HUES48 (cell line): ENCODE measurements around the gene DIP2C.
A peak's percentile ranks its signal among the peaks of the same experiment; 100 is the strongest.
"Not testable (repeated sequence)": the region's sequence is repeated elsewhere in the genome, so short reads cannot be mapped to it uniquely, and the experiment has no call there.

Experiments
- H3K27ac ChIP-seq: one replicate; pipeline ENCODE4 v1.7.0; 2013; ENCODE audit warnings: low read depth, low read length, inconsistent platforms
- H3K27me3 ChIP-seq: 2 replicates; pipeline ENCODE4 v1.6.1; 2013; ENCODE audit warnings: mild to moderate bottlenecking, low read length; ENCODE audit not compliant: control insufficient read depth, insufficient read depth
- H3K36me3 ChIP-seq: 2 replicates; pipeline ENCODE4 v1.6.1; 2013; ENCODE audit warnings: low read length; ENCODE audit not compliant: control insufficient read depth, insufficient read depth
- H3K4me1 ChIP-seq: 2 replicates; pipeline ENCODE4 v1.6.1; 2013; ENCODE audit warnings: mild to moderate bottlenecking, low read length; ENCODE audit not compliant: control insufficient read depth, insufficient read depth
- H3K4me3 ChIP-seq: 2 replicates; pipeline ENCODE4 v1.5.1; 2013; ENCODE audit warnings: mild to moderate bottlenecking, low read depth, low read length
- H3K9ac ChIP-seq: 2 replicates; pipeline ENCODE4 v1.6.1; 2013; ENCODE audit warnings: mild to moderate bottlenecking, low read depth, low read length, moderate library complexity
- H3K9me3 ChIP-seq: 2 replicates; pipeline ENCODE4 v1.6.1; 2013; ENCODE audit warnings: low read length; ENCODE audit not compliant: control insufficient read depth, insufficient read depth

The DIP2C gene

GRCh38 chr10:600234-600633, 89.2 kb downstream of the DIP2C start:
- no peak overlapping the region for H3K27ac ChIP-seq
- H3K4me1 ChIP-seq, result peaks cover 13% of the 10 kb centered on the region
- no peak overlapping the region for H3K4me3 ChIP-seq
- no peak overlapping the region for H3K9ac ChIP-seq
- no peaks in the 10 kb centered on the region for H3K27me3 ChIP-seq
- H3K9me3 ChIP-seq, result no peaks in the 10 kb centered on the region
- H3K36me3 ChIP-seq, result no peaks in the 10 kb centered on the region

GRCh38 chr10:599767-600166, 89.7 kb downstream of the DIP2C start:
- Histone ChIP-seq H3K4me3 (no peak overlapping the region), H3K9me3 (no peaks in the 10 kb centered on the region), H3K27me3 (no peaks in the 10 kb centered on the region), H3K9ac (no peak overlapping the region), H3K4me1 (peaks cover 13% of the 10 kb centered on the region), H3K27ac (no peak overlapping the region), H3K36me3 (no peaks in the 10 kb centered on the region)

DNA sequence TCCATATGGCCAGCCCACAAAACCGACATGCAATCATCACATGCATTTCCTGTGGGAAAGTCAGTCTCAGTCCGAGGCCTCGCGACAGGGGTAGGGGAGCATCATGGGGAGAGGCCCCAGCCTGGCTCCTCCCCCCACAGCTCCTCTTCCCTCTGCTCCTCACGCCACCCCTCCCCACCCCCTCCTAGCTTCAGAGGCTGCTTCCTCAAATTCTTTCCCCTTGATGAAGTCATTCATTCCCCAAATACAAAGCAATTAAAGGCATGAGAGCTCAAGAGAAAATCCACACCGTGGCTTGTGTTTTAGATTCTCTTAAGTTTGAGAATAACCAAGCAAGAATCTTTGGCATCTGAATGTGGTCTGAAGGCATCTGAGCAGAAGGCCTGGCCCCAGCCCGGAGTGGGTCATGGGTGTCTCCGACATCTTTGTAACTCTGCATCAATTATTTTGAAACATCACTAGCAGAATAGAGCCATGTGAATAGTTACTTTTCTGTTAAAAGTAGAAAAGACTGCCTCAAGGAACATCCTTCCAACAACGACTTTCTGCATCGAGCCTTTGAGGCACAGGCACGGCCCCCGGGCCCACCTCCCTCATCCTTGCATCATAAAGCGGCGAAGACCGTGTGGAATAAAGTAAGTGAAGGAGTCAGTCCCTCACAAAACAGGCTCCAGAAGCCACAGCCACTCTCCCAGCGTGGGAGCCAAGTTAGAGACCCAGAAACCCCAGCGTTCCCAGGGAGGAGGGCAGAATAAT, 90.9 kb downstream of the DIP2C start:
- no peak overlapping the region for H3K9ac ChIP-seq
- no peak overlapping the region for H3K4me3 ChIP-seq
- no peaks in the 10 kb centered on the region for H3K36me3 ChIP-seq
- no peaks in the 10 kb centered on the region for H3K27me3 ChIP-seq
- no peaks in the 10 kb centered on the region for H3K9me3 ChIP-seq
- peaks cover 13% of the 10 kb centered on the region for H3K4me1 ChIP-seq
- H3K27ac ChIP-seq, result peak overlapping the region; percentile 50

DNA sequence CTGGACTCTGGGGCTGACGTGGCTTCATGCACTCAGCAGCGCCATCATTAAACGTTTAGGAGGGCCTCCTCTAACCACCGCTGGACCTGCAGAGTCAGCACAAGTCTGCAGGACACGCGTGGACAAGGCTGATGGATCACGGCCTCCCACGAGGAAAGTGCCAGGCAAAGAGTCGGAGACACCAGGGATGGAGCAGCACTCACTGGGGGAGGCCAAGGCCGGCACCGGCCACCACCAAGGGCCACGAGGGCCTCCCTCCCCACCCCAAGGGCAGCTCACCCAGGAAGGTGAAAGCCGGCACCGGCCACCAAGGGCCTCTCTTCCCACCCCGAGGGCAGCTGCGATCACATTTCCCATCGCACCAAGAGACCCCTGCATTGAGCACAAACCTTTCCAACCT, 91.5 kb downstream of the DIP2C start:
- Histone ChIP-seq H3K9ac (no peak overlapping the region), H3K36me3 (no peaks in the 10 kb centered on the region), H3K27ac (no peak overlapping the region), H3K27me3 (no peaks in the 10 kb centered on the region), H3K9me3 (no peaks in the 10 kb centered on the region), H3K4me3 (no peak overlapping the region), H3K4me1 (peaks cover 13% of the 10 kb centered on the region)

DNA sequence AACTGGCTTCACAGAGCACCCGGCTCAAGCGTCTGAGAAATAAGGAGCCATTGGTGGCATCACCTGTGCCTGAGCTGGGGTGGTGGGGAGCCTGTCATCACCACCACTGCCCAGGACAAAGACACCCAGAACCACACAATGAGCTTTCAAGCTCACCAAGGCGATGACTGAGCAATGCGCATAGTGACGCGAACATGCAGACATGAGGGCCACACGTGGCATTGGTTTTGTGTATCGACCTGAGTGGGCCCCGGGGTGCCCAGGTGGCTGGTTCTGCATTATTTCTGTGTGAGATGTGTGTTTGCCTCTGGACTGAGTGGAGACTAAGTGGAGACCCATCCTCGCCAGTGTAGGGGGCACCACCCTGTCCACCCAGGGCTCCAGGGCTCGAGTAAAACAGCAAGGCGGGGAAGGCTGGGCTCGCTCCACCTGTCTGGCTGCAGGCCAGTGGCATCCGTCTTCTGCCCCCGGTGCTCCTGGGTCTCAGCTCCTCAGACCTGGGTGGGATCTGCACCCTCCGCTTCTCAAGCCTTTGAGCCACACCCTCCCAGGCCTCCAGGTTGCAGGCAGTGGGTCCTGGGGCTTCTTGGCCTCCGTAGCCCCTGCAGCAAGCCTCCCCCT, 92.6 kb downstream of the DIP2C start:
- peaks cover 16% of the 10 kb centered on the region for H3K4me1 ChIP-seq
- no peaks in the 10 kb centered on the region for H3K36me3 ChIP-seq
- H3K9me3 ChIP-seq, result no peaks in the 10 kb centered on the region
- no peak overlapping the region for H3K27ac ChIP-seq
- no peak overlapping the region for H3K9ac ChIP-seq
- no peaks in the 10 kb centered on the region for H3K27me3 ChIP-seq
- H3K4me3 ChIP-seq, result no peak overlapping the region

GRCh38 chr10:596131-596530, 93.3 kb downstream of the DIP2C start:
- not testable (repeated sequence) for H3K36me3 ChIP-seq, H3K9me3 ChIP-seq, H3K4me3 ChIP-seq, H3K27ac ChIP-seq, H3K27me3 ChIP-seq, H3K9ac ChIP-seq
- H3K4me1 ChIP-seq, result peaks cover 16% of the 10 kb centered on the region

GRCh38 chr10:595473-595872, 94.0 kb downstream of the DIP2C start:
- H3K27ac ChIP-seq, result no peak overlapping the region
- no peaks in the 10 kb centered on the region for H3K27me3 ChIP-seq
- peaks cover 16% of the 10 kb centered on the region for H3K4me1 ChIP-seq
- no peak overlapping the region for H3K4me3 ChIP-seq
- no peak overlapping the region for H3K9ac ChIP-seq
- H3K9me3 ChIP-seq, result no peaks in the 10 kb centered on the region
- no peaks in the 10 kb centered on the region for H3K36me3 ChIP-seq

GRCh38 chr10:594584-595270, 94.7 kb downstream of the DIP2C start:
- Histone ChIP-seq H3K9ac (no peak overlapping the region), H3K36me3 (no peaks in the 10 kb centered on the region), H3K9me3 (no peaks in the 10 kb centered on the region), H3K27me3 (no peaks in the 10 kb centered on the region), H3K4me3 (no peak overlapping the region), H3K4me1 (peaks cover 16% of the 10 kb centered on the region), H3K27ac (no peak overlapping the region)

DNA sequence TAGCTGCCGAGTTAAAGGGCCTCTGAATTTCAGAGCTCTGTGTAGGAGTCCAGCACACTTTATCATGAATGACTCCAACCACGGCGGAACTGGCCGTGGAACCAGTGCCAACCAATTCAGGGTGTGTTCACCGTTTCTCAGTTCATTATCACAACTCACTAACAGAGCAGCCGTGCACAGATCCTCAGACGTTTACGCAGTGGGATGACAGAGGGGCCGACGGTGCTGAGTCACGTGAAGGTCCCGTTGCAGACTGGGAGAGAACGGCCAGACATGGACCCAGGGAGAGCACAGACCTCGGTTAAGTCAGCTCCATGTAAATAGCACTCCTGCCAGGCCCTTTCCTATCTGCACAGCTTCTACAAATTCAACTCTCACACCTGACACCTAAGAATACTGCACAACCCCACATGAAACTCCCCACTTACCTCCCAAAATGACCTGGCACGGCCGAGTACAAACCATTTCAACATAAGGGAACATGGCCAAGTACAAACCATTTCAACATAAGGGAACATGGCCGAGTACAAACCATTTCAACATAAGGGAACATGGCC, 95.5 kb downstream of the DIP2C start:
- no peak overlapping the region for H3K9ac ChIP-seq
- peaks cover 13% of the 10 kb centered on the region for H3K4me1 ChIP-seq
- H3K27me3 ChIP-seq, result no peaks in the 10 kb centered on the region
- no peaks in the 10 kb centered on the region for H3K9me3 ChIP-seq
- H3K36me3 ChIP-seq, result no peaks in the 10 kb centered on the region
- H3K4me3 ChIP-seq, result no peak overlapping the region
- no peak overlapping the region for H3K27ac ChIP-seq

DNA sequence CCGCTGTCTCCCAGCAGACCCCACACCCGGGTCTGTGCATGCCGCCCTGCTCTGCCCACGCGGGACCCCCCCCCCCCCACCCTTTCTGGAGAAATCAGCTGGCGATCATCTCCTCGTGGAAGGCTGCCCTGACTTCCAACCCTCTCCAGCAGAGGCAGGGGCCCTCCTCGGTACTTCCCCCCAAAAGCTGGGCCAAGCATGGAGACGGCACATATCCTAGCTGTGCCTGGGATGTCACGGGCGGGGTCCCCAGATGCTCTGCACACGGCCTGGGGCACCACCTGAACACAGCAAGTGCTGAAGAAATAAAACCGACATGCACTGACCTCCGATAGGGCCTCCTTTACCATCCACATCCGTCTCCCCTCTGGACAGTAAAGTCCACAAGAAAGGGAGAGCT, 96.0 kb downstream of the DIP2C start:
- no peak overlapping the region for H3K9ac ChIP-seq
- H3K27me3 ChIP-seq, result no peaks in the 10 kb centered on the region
- H3K4me3 ChIP-seq, result no peak overlapping the region
- no peaks in the 10 kb centered on the region for H3K36me3 ChIP-seq
- no peaks in the 10 kb centered on the region for H3K9me3 ChIP-seq
- peaks cover 7% of the 10 kb centered on the region; the same call in 1 of the 2 replicates for H3K4me1 ChIP-seq
- no peak overlapping the region for H3K27ac ChIP-seq

- Histone ChIP-seq H3K9ac (no peak overlapping the region), H3K36me3 (no peaks in the 10 kb centered on the region), H3K4me3 (no peak overlapping the region), H3K9me3 (no peaks in the 10 kb centered on the region), H3K27me3 (no peaks in the 10 kb centered on the region), H3K27ac (no peak overlapping the region), H3K4me1 (0 out of 2 replicates have a peak, but pooled peaks cover 3% of the 10 kb centered on the region)
Measured at GRCh38 chr10:593016-593415, 96.5 kb downstream of the DIP2C start.
